ENCODE results near the gene PTPN9.

Gene PTPN9

DNA sequence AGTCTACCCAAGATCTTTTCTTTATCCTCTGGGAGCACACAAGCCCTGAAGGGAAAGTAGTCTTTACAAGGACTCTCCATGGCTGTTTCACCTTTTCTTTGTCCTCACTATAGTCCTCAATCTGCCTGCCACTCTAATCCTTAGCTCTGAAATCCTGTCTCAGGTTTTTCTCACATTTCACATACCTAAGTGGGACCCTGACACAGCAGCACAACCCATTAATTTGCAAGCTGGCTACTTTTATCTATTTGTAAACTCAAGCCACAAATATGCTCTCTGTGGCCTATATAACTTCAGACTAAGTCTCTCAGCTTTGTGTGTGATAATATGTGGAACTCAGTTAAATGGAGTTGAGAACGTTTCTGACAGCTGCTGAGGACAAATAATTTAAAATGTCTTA lies 147.4 kb downstream of the PTPN9 start:
- no peak overlapping the region for H3K4me3 Mint-ChIP-seq
- H3K36me3 Mint-ChIP-seq (ENCODE audit: low read depth), result peaks cover 39% of the 10 kb centered on the region
- TF ChIP-seq, protein P1, sequence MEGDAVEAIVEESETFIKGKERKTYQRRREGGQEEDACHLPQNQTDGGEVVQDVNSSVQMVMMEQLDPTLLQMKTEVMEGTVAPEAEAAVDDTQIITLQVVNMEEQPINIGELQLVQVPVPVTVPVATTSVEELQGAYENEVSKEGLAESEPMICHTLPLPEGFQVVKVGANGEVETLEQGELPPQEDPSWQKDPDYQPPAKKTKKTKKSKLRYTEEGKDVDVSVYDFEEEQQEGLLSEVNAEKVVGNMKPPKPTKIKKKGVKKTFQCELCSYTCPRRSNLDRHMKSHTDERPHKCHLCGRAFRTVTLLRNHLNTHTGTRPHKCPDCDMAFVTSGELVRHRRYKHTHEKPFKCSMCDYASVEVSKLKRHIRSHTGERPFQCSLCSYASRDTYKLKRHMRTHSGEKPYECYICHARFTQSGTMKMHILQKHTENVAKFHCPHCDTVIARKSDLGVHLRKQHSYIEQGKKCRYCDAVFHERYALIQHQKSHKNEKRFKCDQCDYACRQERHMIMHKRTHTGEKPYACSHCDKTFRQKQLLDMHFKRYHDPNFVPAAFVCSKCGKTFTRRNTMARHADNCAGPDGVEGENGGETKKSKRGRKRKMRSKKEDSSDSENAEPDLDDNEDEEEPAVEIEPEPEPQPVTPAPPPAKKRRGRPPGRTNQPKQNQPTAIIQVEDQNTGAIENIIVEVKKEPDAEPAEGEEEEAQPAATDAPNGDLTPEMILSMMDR (IDR thresholded peaks at IDR 0.05; ENCODE audit: unreplicated experiment in 3 of 3), result no peak
- H3K27ac Mint-ChIP-seq, result no peak overlapping the region
- H3K4me1 Mint-ChIP-seq, result no peaks in the 10 kb centered on the region
- peaks cover 3% of the 10 kb centered on the region for H3K27me3 Mint-ChIP-seq (ENCODE audit: low read depth)
- H3K9me3 Mint-ChIP-seq, result no peaks in the 10 kb centered on the region

DNA sequence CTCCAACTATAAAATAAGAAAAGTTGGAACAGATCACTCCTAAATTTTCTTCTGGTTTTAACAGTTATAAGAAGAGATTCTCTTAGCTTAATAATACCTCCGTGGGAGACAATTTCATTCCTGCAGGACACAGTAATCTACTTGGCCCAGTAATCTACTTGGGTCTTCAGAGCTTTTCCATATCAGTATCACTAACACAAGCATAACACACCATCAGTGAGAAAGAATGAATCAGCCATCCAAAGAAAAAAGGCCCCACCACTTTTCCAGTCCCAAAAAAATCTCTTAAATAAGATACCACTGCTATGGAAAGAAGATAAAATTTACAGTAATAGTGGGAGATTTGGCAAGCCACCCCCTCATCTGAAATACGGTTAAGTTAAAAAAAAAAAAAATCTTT lies 147.8 kb downstream of the PTPN9 start:
- no peak overlapping the region for H3K27ac Mint-ChIP-seq
- peaks cover 40% of the 10 kb centered on the region for H3K36me3 Mint-ChIP-seq (ENCODE audit: low read depth)
- TF ChIP-seq, protein P1 (IDR thresholded peaks at IDR 0.05; ENCODE audit: unreplicated experiment in 3 of 3), result no peak
- H3K9me3 Mint-ChIP-seq, result no peaks in the 10 kb centered on the region
- H3K27me3 Mint-ChIP-seq (ENCODE audit: low read depth), result peaks cover 3% of the 10 kb centered on the region
- H3K4me1 Mint-ChIP-seq, result no peaks in the 10 kb centered on the region
- H3K4me3 Mint-ChIP-seq, result no peak overlapping the region

DNA sequence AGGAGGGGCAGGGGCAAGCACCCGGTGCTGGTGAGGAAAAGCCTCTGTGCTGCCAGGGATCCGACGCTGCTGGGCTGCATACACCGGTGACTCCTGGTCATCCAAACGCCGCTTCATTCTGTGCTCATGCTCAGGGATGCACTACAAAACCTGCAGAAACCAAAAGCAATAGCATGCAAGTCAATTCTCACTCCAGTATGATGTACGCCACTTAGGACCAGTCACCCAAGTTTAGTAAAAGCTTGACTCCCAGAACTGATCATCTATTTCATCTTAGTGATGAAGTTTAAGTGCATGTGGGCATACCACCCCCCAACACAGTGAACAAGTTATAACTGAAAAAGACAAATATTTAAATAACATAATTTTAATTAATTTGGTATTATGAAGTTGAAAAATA lies 148.9 kb downstream of the PTPN9 start:
- Mint-ChIP-seq H3K36me3 (ENCODE audit: low read depth) (peaks cover 38% of the 10 kb centered on the region), H3K4me3 (no peak overlapping the region), H3K27me3 (ENCODE audit: low read depth) (peaks cover 3% of the 10 kb centered on the region), H3K4me1 (no peaks in the 10 kb centered on the region), H3K27ac (no peak overlapping the region), H3K9me3 (no peaks in the 10 kb centered on the region)
- TF ChIP-seq, protein P1 (IDR thresholded peaks at IDR 0.05; ENCODE audit: unreplicated experiment in 3 of 3), result no peak

DNA sequence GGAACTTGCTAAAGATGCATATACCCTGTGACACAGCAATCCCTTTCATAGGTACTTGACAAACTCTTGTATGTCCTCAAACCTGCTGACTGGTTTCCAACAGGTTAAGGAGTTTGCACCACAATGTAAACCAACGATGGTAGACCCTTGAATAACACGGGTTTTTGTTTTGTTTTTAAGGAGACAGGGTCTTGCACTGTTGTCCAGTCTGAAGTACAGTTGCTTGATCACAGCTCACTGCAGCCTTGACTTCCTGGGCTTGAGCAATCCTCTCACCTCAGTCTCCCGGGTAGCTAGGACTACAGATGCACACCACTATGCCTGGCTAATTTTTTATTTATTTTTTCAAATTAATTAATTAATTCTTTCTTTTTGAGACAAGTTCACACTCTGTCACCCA lies 151.0 kb downstream of the PTPN9 start:
- TF ChIP-seq, protein P1 (IDR thresholded peaks at IDR 0.05; ENCODE audit: unreplicated experiment in 3 of 3), result no peak
- Mint-ChIP-seq H3K36me3 (ENCODE audit: low read depth) (peaks cover 26% of the 10 kb centered on the region), H3K4me3 (no peak overlapping the region)

DNA sequence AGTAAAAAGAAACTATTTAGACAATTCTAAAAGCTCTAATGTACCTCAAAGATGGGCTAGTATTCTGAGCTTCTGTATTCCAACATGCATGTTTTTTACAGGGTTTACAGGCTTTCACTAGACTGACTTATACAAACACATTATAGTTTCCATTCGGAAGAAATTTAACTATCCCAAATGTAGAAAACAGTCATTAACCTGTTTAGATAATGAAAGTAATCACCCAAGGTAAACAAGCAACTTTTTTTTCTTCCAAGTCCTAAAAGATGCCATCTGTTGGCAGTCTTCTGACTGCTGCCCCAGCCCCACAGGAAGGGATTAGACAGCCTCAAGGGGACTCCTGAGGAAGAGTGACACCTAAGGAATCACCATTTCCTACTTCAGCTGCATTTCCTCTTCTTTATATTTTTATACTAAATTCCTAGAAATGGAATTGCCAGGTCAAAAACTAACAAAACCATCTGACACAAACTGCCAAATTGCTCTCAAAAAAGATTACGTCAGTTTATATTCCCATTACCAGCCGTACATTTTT lies 153.1 kb downstream of the PTPN9 start:
- peaks cover 37% of the 10 kb centered on the region for H3K36me3 Mint-ChIP-seq (ENCODE audit: low read depth)

More for the DNA sequence above, 151.0 kb downstream of the PTPN9 start:
- no peaks in the 10 kb centered on the region for H3K4me1 Mint-ChIP-seq
- peaks cover 3% of the 10 kb centered on the region for H3K27me3 Mint-ChIP-seq (ENCODE audit: low read depth)
- no peak overlapping the region for H3K27ac Mint-ChIP-seq
- no peaks in the 10 kb centered on the region for H3K9me3 Mint-ChIP-seq

DNA sequence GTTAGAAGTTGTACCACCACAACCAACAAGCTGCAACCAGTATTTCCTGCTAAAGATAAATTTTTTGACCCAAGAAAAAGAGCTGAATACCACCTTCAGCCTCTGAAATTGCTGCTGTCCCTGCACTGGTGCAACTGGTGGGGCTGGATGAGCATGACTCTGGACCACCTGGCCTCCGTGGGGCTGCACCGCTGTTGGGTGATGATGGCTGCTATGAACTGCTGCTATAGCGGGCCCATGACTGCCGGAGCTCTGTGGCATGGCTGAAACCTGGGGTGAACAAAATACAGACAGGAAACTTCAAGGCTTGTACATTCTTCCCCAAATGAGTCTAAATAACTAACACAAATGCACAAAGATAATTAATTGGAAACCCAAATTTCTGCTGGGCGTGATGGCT lies 156.6 kb downstream of the PTPN9 start:
- Mint-ChIP-seq H3K27me3 (ENCODE audit: low read depth) (no peaks in the 10 kb centered on the region), H3K36me3 (ENCODE audit: low read depth) (peaks cover 40% of the 10 kb centered on the region), H3K9me3 (no peaks in the 10 kb centered on the region), H3K4me1 (no peaks in the 10 kb centered on the region), H3K4me3 (no peak overlapping the region), H3K27ac (no peak overlapping the region)
- TF ChIP-seq, protein P1 (IDR thresholded peaks at IDR 0.05; ENCODE audit: unreplicated experiment in 3 of 3), result no peak

More for the DNA sequence above, 153.1 kb downstream of the PTPN9 start:
- H3K9me3 Mint-ChIP-seq, result no peaks in the 10 kb centered on the region
- no peak overlapping the region for H3K27ac Mint-ChIP-seq
- TF ChIP-seq, protein P1 (IDR thresholded peaks at IDR 0.05; ENCODE audit: unreplicated experiment in 3 of 3), result no peak
- no peak overlapping the region for H3K4me3 Mint-ChIP-seq
- H3K27me3 Mint-ChIP-seq (ENCODE audit: low read depth), result peaks cover 3% of the 10 kb centered on the region
- H3K4me1 Mint-ChIP-seq, result no peaks in the 10 kb centered on the region
